HUES64 (cell line): ENCODE results near the gene SPRN.
"Not testable (repeated sequence)": the region's sequence is repeated elsewhere in the genome, so short reads cannot be mapped to it uniquely, and the experiment has no call there.

Source experiments
- H3K27ac ChIP-seq: 2 replicates; pipeline ENCODE4 v1.7.0; 2013; ENCODE audit warnings: low read depth, low read length, inconsistent platforms
- H3K27me3 ChIP-seq: 2 replicates; pipeline ENCODE4 v1.6.1; 2013; ENCODE audit warnings: mild to moderate bottlenecking, low read length; ENCODE audit not compliant: insufficient read depth
- H3K36me3 ChIP-seq: 2 replicates; pipeline ENCODE4 v1.6.1; 2013; ENCODE audit warnings: mild to moderate bottlenecking, low read length; ENCODE audit not compliant: insufficient read depth
- H3K4me1 ChIP-seq: 2 replicates; pipeline ENCODE4 v1.6.1; 2013; ENCODE audit warnings: mild to moderate bottlenecking, low read length, moderate library complexity; ENCODE audit not compliant: insufficient read depth
- H3K4me3 ChIP-seq: 2 replicates; pipeline ENCODE4 v1.5.1; 2013; ENCODE audit warnings: mild to moderate bottlenecking, low read length, moderate library complexity
- H3K9ac ChIP-seq: 2 replicates; pipeline ENCODE4 v1.6.1; 2013; ENCODE audit warnings: mild to moderate bottlenecking, low read depth, low read length
- H3K9me3 ChIP-seq: 2 replicates; pipeline ENCODE4 v1.6.1; 2013; ENCODE audit warnings: low read depth, low read length; ENCODE audit not compliant: insufficient read depth
- WGBS: fragments of 150-250, 120-280 bp; methylation state at CpG from one replicate; pipeline ENCODE4 v1.1.7; 2013; ENCODE audit warnings: missing lambda C conversion rate; 5-methylcytosine and 5-hydroxymethylcytosine counted together

SPRN gene

GRCh38 chr10:133444342-133445267 is 20.2 kb upstream of the SPRN start:
- Histone ChIP-seq H3K27me3 (no peaks in the 10 kb centered on the region), H3K9me3 (peaks cover 82% of the 10 kb centered on the region), H3K36me3 (no peaks in the 10 kb centered on the region), H3K27ac (no peak overlapping the region), H3K9ac (no peak overlapping the region), H3K4me1 (no peaks in the 10 kb centered on the region), H3K4me3 (peak overlapping the region; percentile 10; the same call in 1 of the 2 replicates)
- 83% methylated on average over 12 of the region's 12 CpGs for WGBS

- Histone ChIP-seq H3K9ac (no peak overlapping the region), H3K4me3 (no peak overlapping the region), H3K9me3 (peaks cover 81% of the 10 kb centered on the region), H3K27me3 (no peaks in the 10 kb centered on the region), H3K36me3 (no peaks in the 10 kb centered on the region), H3K27ac (no peak overlapping the region), H3K4me1 (no peaks in the 10 kb centered on the region)
- WGBS = 81% methylated on average over 16 of the region's 16 CpGs
Observed at GRCh38 chr10:133442967-133443924, 18.8 kb upstream of the SPRN start.

- Histone ChIP-seq H3K36me3 (no peaks in the 10 kb centered on the region), H3K9ac (no peak overlapping the region)
- 86% methylated on average over 23 of the region's 23 CpGs for WGBS
Observed at GRCh38 chr10:133442191-133442966, 18.0 kb upstream of the SPRN start.

GRCh38 chr10:133441780-133442179 is 17.4 kb upstream of the SPRN start:
- no peak overlapping the region for H3K9ac ChIP-seq
- 76% methylated on average over 12 of the region's 12 CpGs for WGBS
- no peaks in the 10 kb centered on the region for H3K36me3 ChIP-seq
- H3K27me3 ChIP-seq = no peaks in the 10 kb centered on the region
- H3K9me3 ChIP-seq = peaks cover 79% of the 10 kb centered on the region
- H3K4me1 ChIP-seq = no peaks in the 10 kb centered on the region
- H3K27ac ChIP-seq = no peak overlapping the region
- H3K4me3 ChIP-seq = no peak overlapping the region

More at GRCh38 chr10:133442191-133442966, 18.0 kb upstream of the SPRN start:
- Histone ChIP-seq H3K9me3 (peaks cover 79% of the 10 kb centered on the region), H3K4me1 (no peaks in the 10 kb centered on the region), H3K27ac (no peak overlapping the region), H3K27me3 (no peaks in the 10 kb centered on the region), H3K4me3 (no peak overlapping the region)

- H3K9me3 ChIP-seq = peaks cover 79% of the 10 kb centered on the region
- H3K27ac ChIP-seq, H3K4me1 ChIP-seq, H3K4me3 ChIP-seq, H3K36me3 ChIP-seq, H3K9ac ChIP-seq, H3K27me3 ChIP-seq: not testable (repeated sequence)
- WGBS = 91% methylated on average over 14 of the region's 21 CpGs
Observed at GRCh38 chr10:133441356-133441755, 16.9 kb upstream of the SPRN start.

GRCh38 chr10:133440633-133441285 is 16.3 kb upstream of the SPRN start:
- Histone ChIP-seq H3K4me3 (no peak overlapping the region), H3K27ac (no peak overlapping the region), H3K9me3 (peaks cover 79% of the 10 kb centered on the region), H3K4me1 (no peaks in the 10 kb centered on the region), H3K27me3 (no peaks in the 10 kb centered on the region), H3K36me3 (no peaks in the 10 kb centered on the region), H3K9ac (no peak overlapping the region)
- WGBS = 92% methylated on average over 14 of the region's 18 CpGs

GRCh38 chr10:133439517-133440461 is 15.4 kb upstream of the SPRN start:
- no peaks in the 10 kb centered on the region for H3K27me3 ChIP-seq
- WGBS = 89% methylated on average over 25 of the region's 25 CpGs
- no peak overlapping the region for H3K27ac ChIP-seq
- no peak overlapping the region for H3K4me3 ChIP-seq
- no peaks in the 10 kb centered on the region for H3K4me1 ChIP-seq
- H3K36me3 ChIP-seq = no peaks in the 10 kb centered on the region
- no peak overlapping the region for H3K9ac ChIP-seq
- peaks cover 75% of the 10 kb centered on the region for H3K9me3 ChIP-seq

GRCh38 chr10:133438711-133439273 is 14.4 kb upstream of the SPRN start:
- Histone ChIP-seq H3K4me3 (no peak overlapping the region), H3K4me1 (no peaks in the 10 kb centered on the region), H3K9me3 (peaks cover 67% of the 10 kb centered on the region), H3K27ac (no peak overlapping the region), H3K9ac (no peak overlapping the region), H3K27me3 (no peaks in the 10 kb centered on the region), H3K36me3 (no peaks in the 10 kb centered on the region)
- WGBS = 68% methylated on average over 11 of the region's 11 CpGs

GRCh38 chr10:133432789-133433188 is 8.4 kb upstream of the SPRN start:
- not testable (repeated sequence) for H3K4me1 ChIP-seq, H3K4me3 ChIP-seq, H3K36me3 ChIP-seq, H3K27ac ChIP-seq, H3K27me3 ChIP-seq, H3K9ac ChIP-seq
- WGBS = 93% methylated on average over 7 of the region's 25 CpGs
- H3K9me3 ChIP-seq = peaks cover 23% of the 10 kb centered on the region
